Measurements from ENCODE around the gene DMP1. TPM values are rescaled to one million over a fixed set of nuclear protein-coding genes. Genes with fewer than 3 reads are reported as not detected.

Gene DMP1
- total RNA-seq, 1 donor from 2014 or later, result 3.0 TPM

DNA sequence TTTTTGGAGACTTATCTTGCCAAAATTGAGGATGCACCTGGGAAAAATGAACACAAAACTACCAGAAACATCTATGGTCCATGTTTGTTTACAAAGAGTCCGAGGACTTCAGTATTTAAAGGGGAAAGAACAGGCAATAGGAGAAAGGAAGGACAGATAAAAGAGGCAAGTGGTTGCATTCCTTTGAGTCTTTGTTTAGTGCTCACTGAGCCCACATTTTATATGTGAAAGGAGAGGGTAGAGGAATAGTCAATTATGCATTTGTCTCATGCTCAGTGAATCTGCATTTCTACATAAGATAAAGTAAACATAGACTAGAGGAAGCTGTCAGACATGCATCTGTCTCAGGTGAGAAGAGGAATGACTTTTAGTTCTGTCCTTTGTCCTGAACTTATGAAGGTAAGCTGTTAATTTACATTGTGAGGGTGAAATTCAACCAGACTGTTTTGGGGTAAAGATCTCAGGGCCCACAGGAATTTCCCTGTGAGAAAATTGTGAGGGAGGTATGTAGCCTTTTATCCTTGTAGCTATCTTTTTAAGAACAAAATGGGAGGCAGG, 4.5 kb downstream of the DMP1 start:
- no peaks in the 10 kb centered on the region for H3K4me1 Mint-ChIP-seq (ENCODE audit: low read depth, unreplicated experiment)
- TF ChIP-seq, protein P1, sequence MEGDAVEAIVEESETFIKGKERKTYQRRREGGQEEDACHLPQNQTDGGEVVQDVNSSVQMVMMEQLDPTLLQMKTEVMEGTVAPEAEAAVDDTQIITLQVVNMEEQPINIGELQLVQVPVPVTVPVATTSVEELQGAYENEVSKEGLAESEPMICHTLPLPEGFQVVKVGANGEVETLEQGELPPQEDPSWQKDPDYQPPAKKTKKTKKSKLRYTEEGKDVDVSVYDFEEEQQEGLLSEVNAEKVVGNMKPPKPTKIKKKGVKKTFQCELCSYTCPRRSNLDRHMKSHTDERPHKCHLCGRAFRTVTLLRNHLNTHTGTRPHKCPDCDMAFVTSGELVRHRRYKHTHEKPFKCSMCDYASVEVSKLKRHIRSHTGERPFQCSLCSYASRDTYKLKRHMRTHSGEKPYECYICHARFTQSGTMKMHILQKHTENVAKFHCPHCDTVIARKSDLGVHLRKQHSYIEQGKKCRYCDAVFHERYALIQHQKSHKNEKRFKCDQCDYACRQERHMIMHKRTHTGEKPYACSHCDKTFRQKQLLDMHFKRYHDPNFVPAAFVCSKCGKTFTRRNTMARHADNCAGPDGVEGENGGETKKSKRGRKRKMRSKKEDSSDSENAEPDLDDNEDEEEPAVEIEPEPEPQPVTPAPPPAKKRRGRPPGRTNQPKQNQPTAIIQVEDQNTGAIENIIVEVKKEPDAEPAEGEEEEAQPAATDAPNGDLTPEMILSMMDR (IDR thresholded peaks at IDR 0.05; ENCODE audit: partially characterized antibody, unreplicated experiment), result no peak
- H3K27me3 Mint-ChIP-seq (ENCODE audit: unreplicated experiment), result no peaks in the 10 kb centered on the region
- DNase-seq, result no peak
- H3K27ac Mint-ChIP-seq (ENCODE audit: unreplicated experiment), result no peak overlapping the region
- H3K9me3 Mint-ChIP-seq (ENCODE audit: unreplicated experiment), result no peaks in the 10 kb centered on the region
- no peaks in the 10 kb centered on the region for H3K36me3 Mint-ChIP-seq (ENCODE audit: unreplicated experiment)
- H3K4me3 Mint-ChIP-seq (ENCODE audit: unreplicated experiment), result no peak overlapping the region

DNA sequence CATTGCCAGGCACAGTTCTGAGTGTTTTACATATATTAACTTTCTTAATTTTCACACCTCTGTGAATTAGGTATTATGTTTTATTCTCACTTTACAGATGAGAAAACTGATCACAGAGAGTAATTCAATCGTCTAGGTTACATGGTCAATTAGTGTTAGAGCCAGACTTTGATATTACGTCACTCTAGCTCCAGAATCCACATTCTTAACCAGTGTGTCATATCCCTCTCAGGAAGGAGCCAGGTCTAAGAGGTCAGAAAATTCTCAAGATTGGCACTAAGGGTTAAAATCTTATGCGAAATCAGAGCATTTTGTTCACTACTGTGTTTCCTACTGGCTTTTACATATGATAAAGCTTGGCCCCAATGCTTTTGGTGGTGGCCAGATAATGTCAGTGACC, 7.4 kb downstream of the DMP1 start:
- Mint-ChIP-seq H3K27ac (ENCODE audit: unreplicated experiment) (no peak overlapping the region), H3K36me3 (ENCODE audit: unreplicated experiment) (peaks cover 9% of the 10 kb centered on the region), H3K27me3 (ENCODE audit: unreplicated experiment) (peaks cover 2% of the 10 kb centered on the region), H3K4me3 (ENCODE audit: unreplicated experiment) (no peak overlapping the region), H3K9me3 (ENCODE audit: unreplicated experiment) (no peaks in the 10 kb centered on the region), H3K4me1 (ENCODE audit: low read depth, unreplicated experiment) (no peaks in the 10 kb centered on the region)
- no peak for DNase-seq
- TF ChIP-seq, protein P1 (IDR thresholded peaks at IDR 0.05; ENCODE audit: partially characterized antibody, unreplicated experiment), result no peak

DNA sequence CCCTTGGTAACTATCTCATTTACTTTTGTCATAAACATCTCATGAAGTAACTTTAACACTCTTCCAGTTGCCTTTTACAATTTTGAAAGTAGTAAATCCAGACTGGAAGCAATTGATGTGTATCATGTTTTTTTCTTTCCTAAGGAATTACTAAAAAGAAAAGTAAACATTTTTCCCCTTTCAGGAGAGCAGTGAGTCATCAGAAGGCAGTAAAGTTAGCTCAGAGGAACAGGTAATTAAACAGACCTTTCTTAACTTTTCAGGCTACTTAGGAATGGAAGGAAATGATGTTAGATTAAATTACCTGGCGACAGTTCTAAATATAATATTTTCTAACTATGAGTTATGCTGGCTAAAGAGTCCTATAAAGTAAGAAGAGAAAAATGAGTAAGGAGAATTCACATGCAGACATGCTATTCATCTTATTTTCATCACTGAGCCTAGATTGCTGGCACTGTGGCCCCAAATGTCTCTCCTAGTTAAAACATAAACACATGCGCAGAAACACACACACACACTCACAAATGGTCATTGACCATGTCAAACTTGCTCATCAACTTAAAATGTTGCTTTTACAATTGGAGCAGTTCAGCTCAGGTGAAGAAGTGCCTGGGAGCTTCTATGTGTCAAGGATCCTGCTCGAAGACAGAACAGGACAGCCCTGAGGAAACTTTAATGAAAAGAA, 9.3 kb downstream of the DMP1 start:
- no peak overlapping the region for H3K27ac Mint-ChIP-seq (ENCODE audit: unreplicated experiment)
- no peaks in the 10 kb centered on the region for H3K4me1 Mint-ChIP-seq (ENCODE audit: low read depth, unreplicated experiment)
- H3K36me3 Mint-ChIP-seq (ENCODE audit: unreplicated experiment), result peaks cover 9% of the 10 kb centered on the region
- H3K27me3 Mint-ChIP-seq (ENCODE audit: unreplicated experiment), result peaks cover 2% of the 10 kb centered on the region
- no peak overlapping the region for H3K4me3 Mint-ChIP-seq (ENCODE audit: unreplicated experiment)
- TF ChIP-seq, protein P1 (IDR thresholded peaks at IDR 0.05; ENCODE audit: partially characterized antibody, unreplicated experiment), result no peak
- no peak for DNase-seq
- H3K9me3 Mint-ChIP-seq (ENCODE audit: unreplicated experiment), result no peaks in the 10 kb centered on the region

DNA sequence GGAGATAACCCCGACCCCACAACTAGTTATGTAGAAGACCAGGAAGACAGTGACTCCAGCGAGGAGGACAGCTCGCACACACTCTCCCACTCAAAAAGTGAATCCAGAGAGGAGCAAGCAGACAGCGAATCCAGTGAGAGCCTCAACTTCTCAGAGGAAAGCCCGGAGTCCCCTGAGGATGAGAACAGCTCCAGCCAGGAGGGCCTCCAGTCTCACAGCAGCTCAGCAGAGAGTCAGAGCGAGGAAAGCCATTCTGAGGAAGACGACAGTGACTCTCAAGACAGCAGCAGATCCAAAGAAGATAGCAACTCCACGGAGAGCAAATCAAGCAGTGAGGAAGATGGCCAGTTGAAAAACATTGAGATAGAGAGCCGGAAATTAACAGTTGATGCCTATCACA, 12.8 kb downstream of the DMP1 start:
- H3K4me3 Mint-ChIP-seq (ENCODE audit: unreplicated experiment), result no peak overlapping the region
- H3K27ac Mint-ChIP-seq (ENCODE audit: unreplicated experiment), result no peak overlapping the region
- TF ChIP-seq, protein P1 (IDR thresholded peaks at IDR 0.05; ENCODE audit: partially characterized antibody, unreplicated experiment), result no peak
- no peak for DNase-seq
- H3K36me3 Mint-ChIP-seq (ENCODE audit: unreplicated experiment), result peaks cover 9% of the 10 kb centered on the region
- H3K27me3 Mint-ChIP-seq (ENCODE audit: unreplicated experiment), result peaks cover 2% of the 10 kb centered on the region
- no peaks in the 10 kb centered on the region for H3K4me1 Mint-ChIP-seq (ENCODE audit: low read depth, unreplicated experiment)
- no peaks in the 10 kb centered on the region for H3K9me3 Mint-ChIP-seq (ENCODE audit: unreplicated experiment)

- DNase-seq, result no peak
- H3K36me3 Mint-ChIP-seq (ENCODE audit: unreplicated experiment), result peaks cover 23% of the 10 kb centered on the region
- H3K9me3 Mint-ChIP-seq (ENCODE audit: unreplicated experiment), result peaks cover 5% of the 10 kb centered on the region
- H3K4me3 Mint-ChIP-seq (ENCODE audit: unreplicated experiment), result no peak overlapping the region
- H3K27me3 Mint-ChIP-seq (ENCODE audit: unreplicated experiment), result no peaks in the 10 kb centered on the region
- H3K27ac Mint-ChIP-seq (ENCODE audit: unreplicated experiment), result no peak overlapping the region
- no peaks in the 10 kb centered on the region for H3K4me1 Mint-ChIP-seq (ENCODE audit: low read depth, unreplicated experiment)
- TF ChIP-seq, protein P1 (IDR thresholded peaks at IDR 0.05; ENCODE audit: partially characterized antibody, unreplicated experiment), result no peak
These were observed 19.3 kb downstream of the DMP1 start for GRCh38 chr4:87669373-87669772.
